ENCODE results near the gene PDE5A.

DNA sequence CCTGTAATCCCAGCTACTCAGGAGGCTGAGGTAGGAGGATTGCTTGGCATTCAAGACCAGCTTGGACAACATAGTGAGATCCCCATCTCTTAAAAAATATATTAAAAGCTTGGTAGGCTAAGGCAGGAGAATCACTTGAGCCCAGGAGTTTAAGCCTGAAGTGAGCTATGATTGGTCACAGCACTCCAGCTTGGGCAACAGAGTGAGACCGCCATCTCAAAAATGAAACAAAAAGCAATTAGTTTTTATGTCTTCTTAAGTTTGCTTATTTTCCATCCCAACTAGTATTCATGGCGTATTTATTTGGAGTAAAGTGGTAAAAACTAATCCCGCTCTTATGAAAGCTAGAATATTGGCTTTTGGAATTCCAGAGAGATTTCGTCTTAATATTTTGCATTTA lies 25.4 kb upstream of the PDE5A start:
- TF ChIP-seq, protein P1, sequence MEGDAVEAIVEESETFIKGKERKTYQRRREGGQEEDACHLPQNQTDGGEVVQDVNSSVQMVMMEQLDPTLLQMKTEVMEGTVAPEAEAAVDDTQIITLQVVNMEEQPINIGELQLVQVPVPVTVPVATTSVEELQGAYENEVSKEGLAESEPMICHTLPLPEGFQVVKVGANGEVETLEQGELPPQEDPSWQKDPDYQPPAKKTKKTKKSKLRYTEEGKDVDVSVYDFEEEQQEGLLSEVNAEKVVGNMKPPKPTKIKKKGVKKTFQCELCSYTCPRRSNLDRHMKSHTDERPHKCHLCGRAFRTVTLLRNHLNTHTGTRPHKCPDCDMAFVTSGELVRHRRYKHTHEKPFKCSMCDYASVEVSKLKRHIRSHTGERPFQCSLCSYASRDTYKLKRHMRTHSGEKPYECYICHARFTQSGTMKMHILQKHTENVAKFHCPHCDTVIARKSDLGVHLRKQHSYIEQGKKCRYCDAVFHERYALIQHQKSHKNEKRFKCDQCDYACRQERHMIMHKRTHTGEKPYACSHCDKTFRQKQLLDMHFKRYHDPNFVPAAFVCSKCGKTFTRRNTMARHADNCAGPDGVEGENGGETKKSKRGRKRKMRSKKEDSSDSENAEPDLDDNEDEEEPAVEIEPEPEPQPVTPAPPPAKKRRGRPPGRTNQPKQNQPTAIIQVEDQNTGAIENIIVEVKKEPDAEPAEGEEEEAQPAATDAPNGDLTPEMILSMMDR (IDR thresholded peaks at IDR 0.05; ENCODE audit: poor library complexity) = no peak
- TF ChIP-seq EZH2phosphoT487 (IDR thresholded peaks at IDR 0.05; ENCODE audit: low read depth, severe bottlenecking, unreplicated experiment) = no peak
- no peak for TF ChIP-seq EZH2 (IDR thresholded peaks at IDR 0.05; ENCODE audit: borderline replicate concordance)
